Measurements from ENCODE around the gene CCDC24.

DNA sequence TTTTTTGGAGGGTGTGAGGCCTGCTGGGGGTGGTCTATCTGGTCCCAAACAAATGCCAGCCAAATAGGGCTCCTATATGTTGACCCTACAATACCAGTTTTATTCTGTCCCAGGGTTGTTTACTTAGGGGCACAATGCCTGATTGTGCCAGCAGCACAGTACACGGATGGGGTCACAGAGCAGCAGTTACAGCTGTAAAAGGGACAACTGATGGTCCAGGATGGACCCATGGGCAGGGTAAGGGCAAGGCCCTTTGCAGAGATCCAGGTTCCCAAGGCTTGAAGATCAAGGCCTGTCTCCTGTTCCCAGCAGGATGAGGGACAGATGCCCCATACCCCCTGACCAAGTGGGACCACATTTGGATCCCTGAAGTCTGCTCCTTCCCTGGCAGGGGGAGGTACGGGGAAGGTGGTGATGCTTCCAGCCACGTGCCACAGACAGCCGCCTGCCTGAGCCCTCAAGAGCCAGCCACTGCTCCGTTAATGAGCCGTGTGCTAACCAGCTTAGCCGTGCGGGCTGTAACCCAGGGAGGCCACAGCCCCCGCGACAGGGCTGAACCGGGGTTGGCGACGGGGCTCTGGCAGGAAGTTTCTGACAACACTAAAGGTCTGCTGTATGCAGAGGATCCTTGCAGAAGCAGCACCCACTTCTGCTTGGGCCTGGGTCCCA lies 21.7 kb downstream of the CCDC24 start:
- TF ChIP-seq, protein P1, sequence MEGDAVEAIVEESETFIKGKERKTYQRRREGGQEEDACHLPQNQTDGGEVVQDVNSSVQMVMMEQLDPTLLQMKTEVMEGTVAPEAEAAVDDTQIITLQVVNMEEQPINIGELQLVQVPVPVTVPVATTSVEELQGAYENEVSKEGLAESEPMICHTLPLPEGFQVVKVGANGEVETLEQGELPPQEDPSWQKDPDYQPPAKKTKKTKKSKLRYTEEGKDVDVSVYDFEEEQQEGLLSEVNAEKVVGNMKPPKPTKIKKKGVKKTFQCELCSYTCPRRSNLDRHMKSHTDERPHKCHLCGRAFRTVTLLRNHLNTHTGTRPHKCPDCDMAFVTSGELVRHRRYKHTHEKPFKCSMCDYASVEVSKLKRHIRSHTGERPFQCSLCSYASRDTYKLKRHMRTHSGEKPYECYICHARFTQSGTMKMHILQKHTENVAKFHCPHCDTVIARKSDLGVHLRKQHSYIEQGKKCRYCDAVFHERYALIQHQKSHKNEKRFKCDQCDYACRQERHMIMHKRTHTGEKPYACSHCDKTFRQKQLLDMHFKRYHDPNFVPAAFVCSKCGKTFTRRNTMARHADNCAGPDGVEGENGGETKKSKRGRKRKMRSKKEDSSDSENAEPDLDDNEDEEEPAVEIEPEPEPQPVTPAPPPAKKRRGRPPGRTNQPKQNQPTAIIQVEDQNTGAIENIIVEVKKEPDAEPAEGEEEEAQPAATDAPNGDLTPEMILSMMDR (IDR thresholded peaks at IDR 0.05), result no peak
- TF ChIP-seq POLR2A (IDR thresholded peaks at IDR 0.05), result no peak
